Stimulated activated CD4-positive, alpha-beta T cell treated with anti-CD3 and anti-CD28 coated beads, TNF-alpha, amount 100 ng/mL, for 48 hours (primary cell): ENCODE results near the gene HDX.
"Not testable (repeated sequence)": the region's sequence is repeated elsewhere in the genome, so short reads cannot be mapped to it uniquely, and the experiment has no call there.

Source experiments
- DNase-seq, 3 donors: peaks; one replicate each; pipeline ENCODE4 v3.0.0-alpha.2; 2020; ENCODE audit warnings: low read depth in 3 of 3

The HDX gene, protein sequence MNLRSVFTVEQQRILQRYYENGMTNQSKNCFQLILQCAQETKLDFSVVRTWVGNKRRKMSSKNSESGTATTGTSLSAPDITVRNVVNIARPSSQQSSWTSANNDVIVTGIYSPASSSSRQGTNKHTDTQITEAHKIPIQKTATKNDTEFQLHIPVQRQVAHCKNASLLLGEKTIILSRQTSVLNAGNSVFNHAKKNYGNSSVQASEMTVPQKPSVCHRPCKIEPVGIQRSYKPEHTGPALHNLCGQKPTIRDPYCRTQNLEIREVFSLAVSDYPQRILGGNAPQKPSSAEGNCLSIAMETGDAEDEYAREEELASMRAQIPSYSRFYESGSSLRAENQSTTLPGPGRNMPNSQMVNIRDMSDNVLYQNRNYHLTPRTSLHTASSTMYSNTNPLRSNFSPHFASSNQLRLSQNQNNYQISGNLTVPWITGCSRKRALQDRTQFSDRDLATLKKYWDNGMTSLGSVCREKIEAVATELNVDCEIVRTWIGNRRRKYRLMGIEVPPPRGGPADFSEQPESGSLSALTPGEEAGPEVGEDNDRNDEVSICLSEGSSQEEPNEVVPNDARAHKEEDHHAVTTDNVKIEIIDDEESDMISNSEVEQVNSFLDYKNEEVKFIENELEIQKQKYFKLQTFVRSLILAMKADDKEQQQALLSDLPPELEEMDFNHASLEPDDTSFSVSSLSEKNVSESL

DNA sequence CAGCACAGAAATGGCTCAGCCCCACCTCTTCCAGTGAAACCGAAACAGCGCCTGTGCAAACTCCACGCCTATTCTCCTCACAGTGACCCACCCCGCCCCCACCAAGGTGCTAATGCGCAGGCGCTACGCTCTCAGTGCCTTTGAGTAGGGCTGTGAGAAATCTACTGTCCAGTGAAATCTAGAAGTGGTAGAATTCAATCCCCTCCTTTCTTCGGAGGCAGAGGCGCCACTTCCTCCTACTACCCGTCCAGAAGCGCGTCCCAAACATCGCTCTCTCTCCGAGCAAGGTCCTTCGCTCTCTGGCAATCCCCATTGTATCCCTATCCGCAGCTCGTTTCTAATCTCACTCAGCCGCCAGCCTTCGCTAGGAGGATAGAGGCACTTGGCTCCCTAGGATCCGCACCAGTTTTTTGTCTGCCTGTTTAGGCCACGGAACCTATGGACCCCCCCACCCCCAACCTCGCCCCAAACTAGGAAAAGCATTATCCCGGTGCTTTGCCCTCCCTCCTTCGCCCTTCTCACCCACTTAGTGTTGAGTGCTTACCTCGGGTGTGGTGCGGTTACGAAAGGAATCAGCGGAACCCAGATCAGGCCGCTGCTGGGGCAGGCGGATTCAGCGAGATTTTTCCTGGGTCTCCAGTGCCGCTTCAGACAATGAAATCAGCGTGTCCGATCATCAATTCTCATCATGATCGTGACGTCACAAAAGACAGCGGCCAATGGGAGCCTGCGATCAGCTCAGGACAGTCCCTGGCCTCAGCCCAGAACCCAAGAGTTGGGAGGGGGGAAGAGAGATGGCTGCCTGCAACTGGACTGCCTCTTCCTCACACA, at the start of gene HDX:
Gene HDX, minus strand, starts transcription at position 656 of the 831 bp plus-strand sequence. CDS start 27,056 bp downstream, outside the sequence.
- DNase-seq = peak; percentile 38 to 53 (median 41)

DNA sequence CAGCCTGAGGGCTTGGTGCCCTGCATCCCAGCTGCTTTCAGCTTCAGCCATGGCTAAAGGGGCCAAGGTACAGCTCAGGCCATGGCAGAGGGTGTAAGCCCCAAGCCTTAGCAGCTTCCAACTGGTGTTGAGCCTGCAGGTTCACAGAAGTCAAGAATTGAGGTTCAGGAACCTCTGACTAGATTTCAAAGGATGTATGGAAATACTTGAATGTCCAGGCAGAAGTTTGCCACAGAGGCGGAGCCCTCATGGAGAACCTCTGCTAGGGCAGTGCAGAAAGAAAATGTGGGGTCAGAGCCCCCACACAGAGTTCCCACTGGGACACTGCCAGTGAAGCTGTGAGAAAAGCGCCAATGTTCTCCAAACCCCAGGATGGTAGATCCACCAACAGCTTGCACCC, 39.1 kb upstream of the HDX start:
- DNase-seq = not testable (repeated sequence)

DNA sequence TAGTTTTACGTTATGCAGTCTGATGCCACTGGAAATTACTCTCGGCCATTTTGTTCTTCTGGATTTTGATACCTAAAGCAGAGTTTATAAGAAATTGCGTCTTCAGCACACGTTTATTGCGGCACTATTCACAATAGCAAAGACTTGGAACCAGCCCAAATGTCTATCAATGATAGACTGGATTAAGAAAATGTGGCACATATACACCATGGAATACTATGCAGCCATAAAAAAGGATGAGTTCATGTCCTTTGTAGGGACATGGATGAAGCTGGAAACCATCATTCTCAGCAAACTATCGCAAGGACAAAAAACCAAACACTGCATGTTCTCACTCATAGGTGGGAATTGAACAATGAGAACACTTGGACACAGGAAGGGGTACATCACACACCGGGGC, 35.4 kb upstream of the HDX start:
- not testable (repeated sequence) for DNase-seq

DNA sequence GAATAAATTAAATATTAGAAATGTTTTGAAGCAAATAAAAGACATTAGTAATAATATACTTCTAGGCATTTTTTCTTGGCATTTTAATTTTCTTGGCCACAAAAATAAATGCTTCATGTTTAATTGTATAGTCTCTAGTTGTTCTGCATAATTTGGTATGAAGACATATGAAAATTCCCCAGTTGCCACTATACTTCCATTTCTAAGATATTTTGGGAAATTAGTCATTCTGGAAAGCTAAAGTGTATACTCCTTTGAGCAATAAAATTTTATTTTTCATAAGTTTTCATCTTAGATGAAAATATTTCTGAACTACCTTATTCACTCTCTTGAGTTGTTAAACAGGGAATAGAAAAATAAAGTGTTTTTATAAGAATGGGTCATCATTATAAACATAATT, 13.8 kb downstream of the HDX start:
- DNase-seq = no peak

DNA sequence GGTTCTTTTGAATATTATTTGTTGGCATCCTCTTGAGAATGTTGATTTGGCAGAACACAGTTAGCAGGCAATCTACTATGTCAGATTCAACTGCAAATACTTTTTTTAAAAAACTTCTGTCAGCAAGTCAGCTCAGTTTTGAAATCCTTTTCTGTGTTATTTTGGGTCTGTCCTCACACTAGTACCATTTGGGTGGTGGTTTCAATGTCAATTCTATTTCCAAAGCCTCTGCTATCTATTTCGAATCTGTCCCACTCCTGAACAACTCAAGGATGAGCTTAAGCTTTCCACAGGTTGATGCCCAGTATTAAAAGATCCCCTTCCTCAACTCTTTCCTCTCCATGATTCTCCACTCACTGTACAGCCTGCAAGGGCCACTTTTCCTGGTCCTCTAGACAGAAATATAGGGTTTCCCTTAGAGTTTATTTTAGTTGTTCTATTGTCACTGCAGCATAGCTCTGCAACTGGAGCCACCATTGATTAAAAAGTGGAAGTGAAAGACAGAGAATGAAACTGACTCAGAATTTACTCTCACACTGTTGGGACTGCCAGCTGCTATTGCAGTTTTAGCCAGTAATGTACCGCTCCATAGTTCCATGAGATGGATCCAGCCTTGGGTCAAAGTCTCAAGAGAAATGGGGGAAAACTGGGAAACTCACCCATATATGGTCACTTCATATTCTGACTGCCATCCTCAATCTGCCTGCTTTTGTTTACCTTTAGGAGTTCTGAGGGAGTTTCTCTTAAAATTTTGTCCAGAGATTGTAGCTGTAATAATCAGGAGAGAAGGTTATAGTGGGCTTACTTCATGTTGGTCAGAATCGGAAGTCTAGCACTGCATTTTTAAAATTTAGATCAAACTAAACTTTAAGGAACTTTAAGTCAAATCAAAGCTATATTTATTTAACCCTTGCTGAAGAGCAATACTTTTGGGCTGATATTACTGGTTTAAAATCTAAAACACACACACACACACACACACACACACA, 14.6 kb downstream of the HDX start:
- no peak for DNase-seq

DNA sequence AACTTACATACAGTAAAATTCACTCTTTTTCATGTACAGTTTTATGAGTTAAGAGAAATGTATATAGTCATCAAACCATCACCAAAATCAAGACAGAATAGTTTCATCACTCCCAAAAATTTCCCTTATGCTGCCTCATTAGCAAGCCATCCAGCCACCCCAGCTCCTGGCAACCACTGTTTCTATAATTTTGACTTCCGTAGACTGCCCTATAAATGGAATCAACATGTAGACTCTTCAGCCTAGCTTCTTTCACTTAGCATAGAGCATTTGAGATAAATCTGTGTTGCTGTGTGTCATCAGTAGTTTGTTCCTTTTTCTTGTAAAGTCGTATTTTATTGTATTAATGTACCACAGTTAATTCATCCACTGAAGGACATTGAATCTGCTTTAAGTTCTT, 23.2 kb downstream of the HDX start:
- DNase-seq = no peak

DNA sequence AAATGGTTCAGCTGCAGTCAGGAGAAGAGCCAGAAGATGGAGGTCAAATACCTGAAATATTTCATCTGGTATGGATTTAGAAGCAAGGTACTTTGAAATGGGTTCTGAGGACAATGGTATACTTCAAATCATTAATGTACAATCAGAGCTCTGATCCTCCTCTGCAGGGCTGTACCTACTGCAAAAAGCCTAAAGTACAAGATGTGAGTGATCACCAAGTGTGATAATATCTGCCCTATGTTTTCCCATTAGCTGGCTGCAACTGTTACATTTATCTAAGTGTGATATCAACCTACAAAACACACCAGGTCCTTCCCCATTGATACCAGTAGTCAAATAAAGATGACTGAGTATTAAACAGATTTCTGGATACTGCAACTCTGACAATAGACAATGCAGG, 25.1 kb downstream of the HDX start:
- DNase-seq = no peak

DNA sequence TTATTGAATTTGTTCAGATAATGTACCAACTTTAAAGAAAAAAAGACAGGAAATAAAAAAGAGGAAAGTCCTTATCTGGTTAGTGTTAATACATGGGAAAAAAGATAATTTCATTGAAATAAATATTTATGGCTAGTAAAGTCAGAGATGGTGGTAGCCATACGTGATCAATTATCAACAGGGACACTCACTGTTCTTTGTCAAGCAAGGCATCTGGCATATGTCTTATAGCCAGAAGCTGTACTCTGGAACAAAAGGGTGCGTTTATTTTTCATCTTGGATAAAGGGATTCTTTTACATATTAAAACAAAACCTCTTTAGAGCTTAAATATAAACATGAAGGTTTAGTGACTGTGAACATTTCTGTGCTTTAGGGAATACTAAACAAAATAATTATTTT, 26.7 kb downstream of the HDX start:
- no peak for DNase-seq

DNA sequence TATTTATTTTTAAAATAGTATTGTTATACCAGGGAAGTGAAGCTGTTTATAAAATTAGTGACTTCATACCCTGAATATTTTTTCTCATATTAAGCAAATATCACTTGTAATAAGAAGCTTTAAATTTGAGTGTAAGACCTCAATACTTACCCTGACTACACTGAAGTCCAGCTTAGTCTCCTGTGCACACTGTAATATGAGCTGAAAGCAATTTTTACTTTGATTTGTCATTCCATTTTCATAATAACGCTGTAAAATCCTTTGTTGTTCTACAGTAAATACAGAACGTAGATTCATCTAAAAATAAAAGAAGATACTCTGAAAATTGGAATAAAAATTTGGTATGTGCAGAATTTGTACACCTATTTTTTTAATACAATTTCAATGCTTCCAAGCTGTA, 27.2 kb downstream of the HDX start:
- no peak for DNase-seq

DNA sequence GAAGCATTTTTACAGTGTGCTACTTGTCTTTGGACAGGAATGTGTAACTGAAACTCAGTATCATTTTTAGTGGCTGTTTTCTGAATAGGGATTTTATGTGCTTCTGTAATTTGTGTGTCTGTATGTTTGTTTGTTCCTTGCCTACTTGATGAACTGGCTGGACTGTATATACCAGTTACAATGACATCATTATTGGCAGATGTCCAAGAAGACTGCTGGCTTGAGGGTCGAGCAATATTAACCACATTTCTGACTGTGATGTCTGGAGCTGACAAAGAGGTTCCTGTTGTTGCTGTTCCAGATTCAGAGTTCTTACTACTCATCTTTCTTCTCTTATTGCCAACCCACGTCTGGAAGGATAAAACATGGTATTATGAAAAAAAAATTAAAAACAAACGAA, 33.0 kb downstream of the HDX start:
- DNase-seq = no peak

DNA sequence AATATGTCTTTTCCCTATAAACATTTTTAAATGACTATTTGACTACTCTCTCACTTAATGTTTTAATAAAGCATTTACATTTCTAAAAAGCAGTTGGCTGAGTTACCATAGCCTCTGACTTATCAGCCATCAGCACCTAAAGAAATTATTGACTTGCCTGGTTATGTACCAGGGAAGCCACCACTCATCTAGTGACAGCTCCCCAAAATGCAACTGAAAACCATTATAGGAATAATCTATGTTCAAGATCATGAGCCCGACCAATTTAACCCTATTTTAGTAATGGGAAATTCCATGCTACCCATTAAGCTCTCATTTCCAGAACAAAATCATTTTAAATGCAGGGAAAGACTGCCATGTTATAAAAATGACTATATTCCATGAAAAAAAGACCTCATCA, 34.4 kb downstream of the HDX start:
- no peak for DNase-seq

DNA sequence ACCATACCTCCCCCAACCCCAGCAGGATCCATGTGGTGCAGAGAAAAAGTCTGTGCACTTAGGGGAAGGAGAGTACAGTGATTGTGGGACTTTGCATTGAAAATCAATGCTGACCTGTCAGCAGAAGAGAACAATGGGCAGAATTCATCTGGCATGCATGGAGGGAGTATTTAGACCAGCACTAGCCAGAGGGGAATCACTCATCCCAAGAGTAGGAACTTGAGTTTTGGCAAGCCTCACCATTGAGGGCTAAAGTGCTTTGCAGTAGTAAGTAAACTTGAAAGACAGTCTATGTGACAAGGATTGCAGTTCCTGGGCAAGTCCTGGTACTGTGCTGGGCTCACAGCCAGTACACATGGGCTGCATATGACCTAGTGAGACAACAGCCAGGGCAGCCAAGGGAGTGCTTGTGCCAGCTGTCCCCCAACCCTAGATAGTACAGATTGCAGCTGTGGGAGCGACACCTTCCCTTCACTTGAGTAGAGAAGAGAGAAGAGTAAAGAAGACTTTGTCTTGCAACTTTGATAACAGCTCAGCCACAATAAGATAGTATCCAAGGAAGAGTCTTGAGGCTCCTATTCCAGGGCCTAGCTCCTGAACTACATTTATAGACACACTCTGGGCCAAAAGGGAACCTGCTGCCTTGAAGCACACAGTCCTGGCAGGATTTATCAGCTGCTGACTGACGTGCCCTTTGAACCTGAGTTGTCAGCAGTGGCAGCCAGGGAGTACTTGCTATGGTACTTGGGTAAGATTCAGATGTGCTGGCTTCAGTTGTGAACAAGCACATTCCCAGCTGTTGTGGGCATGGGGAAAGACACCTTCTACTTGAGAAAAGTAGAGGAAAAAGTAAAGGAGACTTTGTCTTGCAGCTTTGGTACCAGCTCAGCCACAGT, 48.7 kb downstream of the HDX start:
- DNase-seq = no peak

DNA sequence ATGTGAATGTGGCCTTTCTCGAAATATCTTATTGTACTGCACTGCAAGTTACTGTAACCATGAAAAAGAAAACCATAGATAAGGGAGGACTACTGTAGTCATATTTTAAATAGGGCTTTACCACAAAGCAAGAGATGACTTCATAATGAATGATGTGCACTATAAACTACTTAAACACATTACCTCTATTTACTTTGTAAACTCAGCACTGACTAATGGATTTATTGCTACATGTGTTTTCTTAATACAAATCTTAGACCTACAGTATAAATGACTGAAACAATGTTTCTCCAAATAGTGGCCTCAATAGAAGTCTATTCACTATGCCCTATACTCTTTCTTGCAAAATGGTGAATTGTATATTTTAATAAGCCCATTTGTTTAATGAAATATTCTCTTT, 61.1 kb downstream of the HDX start:
- DNase-seq = no peak

DNA sequence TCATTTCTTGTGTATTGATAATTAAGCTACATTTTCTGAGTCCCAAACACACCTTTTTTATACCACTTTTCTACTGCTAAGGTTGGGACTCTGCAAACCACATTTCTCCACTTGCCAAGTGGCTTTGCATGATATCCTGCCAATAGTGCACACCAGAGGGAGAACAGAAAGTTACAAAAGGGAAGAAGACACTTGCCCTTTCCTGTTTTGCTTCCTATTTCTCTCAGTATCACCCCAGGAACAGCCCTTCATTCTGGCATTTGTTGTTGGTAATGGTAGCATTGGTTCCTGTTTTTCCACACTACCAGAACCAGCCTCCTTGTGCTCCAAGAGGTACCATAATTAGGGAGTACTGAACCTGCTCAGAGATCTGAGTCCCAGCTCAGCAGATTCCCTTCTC, 87.1 kb downstream of the HDX start:
- DNase-seq = no peak

DNA sequence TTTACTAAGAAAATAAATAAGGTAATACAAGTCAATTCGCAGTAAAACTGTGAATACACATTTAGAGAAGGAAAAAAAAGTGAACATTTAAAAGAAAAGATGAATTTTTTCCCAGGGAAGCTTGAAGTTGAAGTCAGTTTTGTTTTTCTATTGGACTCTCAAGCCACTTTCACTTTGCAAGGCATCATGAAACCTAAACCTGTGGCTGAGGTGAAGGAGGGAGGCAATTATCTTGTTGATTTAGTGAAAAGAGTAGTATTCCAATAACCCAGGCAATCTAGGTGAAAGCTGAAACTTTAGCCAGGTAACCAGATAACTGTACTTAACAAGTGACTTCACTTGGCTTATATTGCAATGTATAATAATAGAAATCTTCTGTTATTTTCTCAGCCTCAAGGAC, 138.6 kb downstream of the HDX start:
- DNase-seq = no peak

DNA sequence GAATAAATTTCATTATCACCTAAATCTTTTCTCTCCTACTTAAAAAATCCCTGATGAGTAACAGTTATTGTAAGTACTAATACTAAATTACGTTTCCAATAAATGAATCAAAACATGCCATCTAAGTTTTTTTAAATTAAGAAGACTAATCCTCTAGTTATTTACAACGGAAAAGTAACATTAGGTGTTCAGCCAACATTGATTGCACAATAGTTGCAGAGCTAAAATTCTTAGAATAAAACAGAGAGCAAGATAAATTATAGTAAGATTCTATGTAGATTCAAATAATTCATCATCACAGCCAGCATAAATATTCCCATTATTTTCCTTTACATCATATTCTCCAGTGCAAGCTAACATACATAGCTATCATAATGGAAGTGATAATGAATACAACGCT, 139.2 kb downstream of the HDX start:
- no peak for DNase-seq

DNA sequence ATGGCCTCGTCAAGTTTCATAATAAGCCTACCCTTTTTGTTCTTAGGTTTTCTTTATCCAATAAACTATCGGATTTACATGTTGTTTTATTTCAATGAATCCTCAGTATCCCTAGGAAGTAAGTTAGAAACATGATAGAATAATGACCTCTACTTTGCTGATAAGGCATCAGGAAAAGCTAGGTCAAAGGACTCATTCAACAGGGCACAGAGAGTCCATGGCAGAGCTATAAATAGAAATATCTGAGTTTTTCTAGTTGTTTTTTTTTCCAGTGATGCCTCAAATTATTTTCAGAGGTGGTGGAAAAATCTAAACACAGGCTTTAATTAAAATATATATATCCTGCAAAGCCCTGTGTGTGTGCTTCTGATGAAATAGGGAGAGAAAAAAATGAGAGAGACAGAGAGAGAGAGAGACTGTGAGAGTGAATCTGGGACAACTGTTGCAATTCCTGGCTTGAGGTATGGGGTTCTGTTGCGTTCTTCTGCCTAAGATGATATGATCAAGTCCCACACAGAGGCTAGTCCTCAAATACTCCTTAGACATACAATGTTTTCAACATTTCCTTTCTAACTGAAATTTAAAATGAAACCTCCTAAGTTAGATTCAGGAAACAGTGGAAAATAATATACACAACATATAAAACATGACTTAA, 139.9 kb downstream of the HDX start:
- no peak for DNase-seq

DNA sequence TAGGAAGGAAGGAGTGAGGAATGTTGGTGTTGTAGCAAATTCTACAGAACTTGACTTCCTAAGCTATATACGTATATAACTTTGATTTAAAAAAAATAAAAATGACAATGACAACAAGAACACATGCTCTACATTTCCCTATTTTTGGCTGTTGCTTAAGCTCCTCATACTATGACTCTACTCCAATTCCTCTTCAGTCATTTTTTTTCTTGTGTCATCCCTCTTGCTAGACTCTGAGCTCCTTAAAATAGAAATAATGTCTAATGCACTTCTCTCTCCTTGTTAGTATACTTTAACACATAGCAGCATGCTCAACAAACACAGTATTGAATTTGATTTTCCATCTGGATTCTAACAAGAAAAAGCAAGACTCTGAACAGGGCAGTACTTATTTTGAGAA, 144.0 kb downstream of the HDX start:
- no peak for DNase-seq

DNA sequence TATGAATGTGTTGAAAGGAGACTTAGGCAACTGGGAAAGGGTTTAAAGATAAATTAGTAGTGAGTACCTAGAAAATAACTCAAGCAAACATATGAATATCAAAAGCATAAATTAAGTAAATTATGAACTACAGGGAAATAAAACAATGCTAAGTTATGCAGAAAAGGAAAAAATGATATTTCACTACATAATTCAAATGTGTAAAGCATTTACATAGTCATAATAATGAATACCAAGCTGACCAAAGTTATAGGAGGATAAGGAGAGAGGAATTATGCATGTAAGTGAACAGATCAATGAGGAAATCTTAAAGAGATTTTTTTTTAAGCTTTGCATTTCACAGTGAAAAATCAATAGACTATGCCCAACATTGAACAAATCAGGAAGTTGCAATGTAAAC, 145.0 kb downstream of the HDX start:
- DNase-seq = no peak

DNA sequence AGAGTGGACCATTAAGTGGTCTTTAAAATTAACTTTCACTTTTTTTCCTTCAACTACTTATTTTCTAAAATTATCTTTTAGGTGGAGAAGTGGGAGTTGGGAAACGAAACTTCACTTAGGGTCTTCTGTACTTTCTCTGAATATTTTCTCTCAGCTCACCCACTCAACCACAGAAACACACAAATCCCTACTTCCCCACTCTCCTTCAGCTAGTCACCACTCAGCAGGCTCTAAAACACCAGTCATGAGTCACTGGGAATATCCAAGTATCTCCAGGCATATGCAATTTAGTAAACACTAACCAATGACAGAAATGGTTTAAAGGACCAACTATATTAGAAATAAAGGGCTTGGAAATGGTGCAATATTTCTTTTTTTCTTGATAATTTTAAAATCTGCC, 161.3 kb downstream of the HDX start:
- DNase-seq = no peak
